Common myeloid progenitor, CD34-positive (primary cell): ENCODE data around the gene LRTM1.
A peak's percentile ranks its signal among the peaks of the same experiment; 100 is the strongest.

Experiments used
- CTCF ChIA-PET: fragments of 350-600 bp; sonication (Branson Sonifier 250); formaldehyde crosslinking; loops from one replicate; lab custom pipeline; 2021; ENCODE audit warnings: antibody characterized with exemption; lab: Charles Lee
- POLR2A ChIA-PET: fragments of 350-600 bp; sonication (Branson Sonifier 250); formaldehyde crosslinking; loops from one replicate; lab custom pipeline; 2021; ENCODE audit warnings: antibody characterized with exemption; lab: Charles Lee
- DNase-seq, 3 donors: peaks; one replicate each; pipeline versions ENCODE4 v3.0.0 to v3.0.0-alpha.2; 2013
- H3K27ac ChIP-seq, 2 experiments: 1 replicate in 1 of 2; 2 replicates in 1 of 2; pipeline ENCODE4 v1.7.0; 2013; ENCODE audit warnings: inconsistent platforms in 2 of 2, low read length in 2 of 2, mild to moderate bottlenecking in 2 of 2, low read depth in 1 of 2, moderate library complexity in 1 of 2; ENCODE audit not compliant: severe bottlenecking in 2 of 2, insufficient read depth in 1 of 2, poor library complexity in 1 of 2
- H3K27me3 ChIP-seq, 5 experiments: replicated peaks in 2 of 5; 1 replicate in 3 of 5; 2 replicates in 2 of 5; pipeline versions ENCODE4 v1.6.1 to v1.7.0; 2013; ENCODE audit warnings: low read length in 4 of 5, mild to moderate bottlenecking in 2 of 5, moderate library complexity in 2 of 5, inconsistent platforms in 1 of 5; ENCODE audit not compliant: insufficient read depth in 5 of 5, control insufficient read depth in 4 of 5
- H3K36me3 ChIP-seq, 4 experiments: 1 replicate in 2 of 4; 2 replicates in 2 of 4; pipeline versions ENCODE4 v1.6.1 to v1.7.0; 2013; ENCODE audit warnings: low read length in 3 of 4, control low read depth in 1 of 4, mild to moderate bottlenecking in 1 of 4; ENCODE audit not compliant: control insufficient read depth in 4 of 4, insufficient read depth in 4 of 4
- H3K4me1 ChIP-seq, 4 experiments: 1 replicate in 3 of 4; 2 replicates in 1 of 4; pipeline versions ENCODE4 v1.6.1 to v1.7.1; 2013; ENCODE audit warnings: low read length in 3 of 4, mild to moderate bottlenecking in 3 of 4, control low read depth in 1 of 4, inconsistent platforms in 1 of 4, moderate library complexity in 1 of 4; ENCODE audit not compliant: control insufficient read depth in 4 of 4, insufficient read depth in 4 of 4; ENCODE audit errors: control extremely low read depth in 1 of 4
- H3K4me3 ChIP-seq, 7 experiments: 1 replicate in 4 of 7; 2 replicates in 3 of 7; pipeline versions ENCODE4 v1.5.1 to v1.7.0; 2013; ENCODE audit warnings: mild to moderate bottlenecking in 7 of 7, low read length in 6 of 7, moderate library complexity in 6 of 7, inconsistent platforms in 2 of 7, low read depth in 2 of 7, control low read depth in 1 of 7; ENCODE audit not compliant: insufficient read depth in 4 of 7, control insufficient read depth in 1 of 7; ENCODE audit errors: extremely low read depth in 1 of 7
- H3K9me3 ChIP-seq, 5 experiments: 1 replicate in 4 of 5; 2 replicates in 1 of 5; pipeline versions ENCODE4 v1.6.1 to v1.7.1; 2013; ENCODE audit warnings: low read length in 4 of 5, mild to moderate bottlenecking in 2 of 5, inconsistent platforms in 1 of 5, low read depth in 1 of 5, moderate library complexity in 1 of 5; ENCODE audit not compliant: control insufficient read depth in 4 of 5, insufficient read depth in 2 of 5; ENCODE audit errors: control extremely low read depth in 1 of 5
- WGBS: methylation state at CpG from one replicate; pipeline ENCODE4 v1.1.5; 2013; ENCODE audit not compliant: insufficient coverage; 5-methylcytosine and 5-hydroxymethylcytosine counted together

The LRTM1 gene

GRCh38 chr3:54955941-54956340 is 28.1 kb upstream of the LRTM1 start:
- DNase-seq = no peak
- H3K4me1 ChIP-seq = no peaks in the 10 kb centered on the region
- H3K9me3 ChIP-seq = no peaks in the 10 kb centered on the region
- ChIA-PET POLR2A (interaction anchor here (0.6 kb wide), 1 partner anchor 153 kb away, joined by 3 read pairs; no protein-coding TSS in a partner anchor), CTCF (no interaction called here)
- no peak overlapping the region for H3K27ac ChIP-seq
- H3K27me3 ChIP-seq = no peaks in the 10 kb centered on the region
- 100% methylated on average over 3 of the region's 6 CpGs for WGBS
- H3K36me3 ChIP-seq = no peaks in the 10 kb centered on the region
- H3K4me3 ChIP-seq = no peak overlapping the region

GRCh38 chr3:54955496-54955895 is 27.6 kb upstream of the LRTM1 start:
- Histone ChIP-seq H3K27ac (no peak overlapping the region), H3K9me3 (no peaks in the 10 kb centered on the region), H3K4me1 (no peaks in the 10 kb centered on the region), H3K4me3 (no peak overlapping the region), H3K36me3 (no peaks in the 10 kb centered on the region), H3K27me3 (no peaks in the 10 kb centered on the region)
- CTCF ChIA-PET = no interaction called here
- POLR2A ChIA-PET = interaction anchor here (0.6 kb wide), 1 partner anchor 154 kb away, joined by 3 read pairs; no protein-coding TSS in a partner anchor
- no peak for DNase-seq
- 94% methylated on average over 3 of the region's 3 CpGs for WGBS

- H3K4me1 ChIP-seq = no peaks in the 10 kb centered on the region
- no peak overlapping the region for H3K4me3 ChIP-seq
- no peak overlapping the region for H3K27ac ChIP-seq
- no peaks in the 10 kb centered on the region for H3K9me3 ChIP-seq
- H3K27me3 ChIP-seq = no peaks in the 10 kb centered on the region
- ChIA-PET POLR2A (no interaction called here), CTCF (no interaction called here)
- no peak for DNase-seq
- H3K36me3 ChIP-seq = no peaks in the 10 kb centered on the region
- WGBS = 100% methylated on average over 1 of the region's 5 CpGs
Measured at GRCh38 chr3:54954521-54954920, 26.7 kb upstream of the LRTM1 start.

- CTCF ChIA-PET = no interaction called here
- 100% methylated on average over 4 of the region's 5 CpGs for WGBS
- Histone ChIP-seq H3K4me1 (no peaks in the 10 kb centered on the region), H3K36me3 (no peaks in the 10 kb centered on the region), H3K9me3 (no peaks in the 10 kb centered on the region), H3K4me3 (no peak overlapping the region), H3K27me3 (no peaks in the 10 kb centered on the region), H3K27ac (no peak overlapping the region)
- no peak for DNase-seq
- POLR2A ChIA-PET = no interaction called here
Measured at GRCh38 chr3:54954022-54954421, 26.2 kb upstream of the LRTM1 start.

- ChIA-PET CTCF (no interaction called here), POLR2A (no interaction called here)
- Histone ChIP-seq H3K9me3 (no peaks in the 10 kb centered on the region), H3K27ac (no peak overlapping the region), H3K4me3 (no peak overlapping the region), H3K4me1 (no peaks in the 10 kb centered on the region), H3K36me3 (no peaks in the 10 kb centered on the region), H3K27me3 (no peaks in the 10 kb centered on the region)
- WGBS = 86% methylated on average over 6 of the region's 8 CpGs
- DNase-seq = peak in 2 of 3 donors; percentile 2 to 7
Measured at GRCh38 chr3:54951405-54951804, 23.5 kb upstream of the LRTM1 start.

GRCh38 chr3:54950391-54951003 is 22.6 kb upstream of the LRTM1 start:
- H3K9me3 ChIP-seq = no peaks in the 10 kb centered on the region
- no peaks in the 10 kb centered on the region for H3K27me3 ChIP-seq
- 9% methylated on average over 5 of the region's 7 CpGs for WGBS
- no peaks in the 10 kb centered on the region for H3K4me1 ChIP-seq
- no peak overlapping the region for H3K4me3 ChIP-seq
- H3K36me3 ChIP-seq = no peaks in the 10 kb centered on the region
- POLR2A ChIA-PET = no interaction called here
- DNase-seq = no peak
- CTCF ChIA-PET = no interaction called here
- H3K27ac ChIP-seq = no peak overlapping the region

GRCh38 chr3:54949491-54950044 is 21.7 kb upstream of the LRTM1 start:
- POLR2A ChIA-PET = no interaction called here
- WGBS = 93% methylated on average over 3 of the region's 4 CpGs
- CTCF ChIA-PET = no interaction called here

More at GRCh38 chr3:54949491-54950044, 21.7 kb upstream of the LRTM1 start:
- H3K4me1 ChIP-seq = no peaks in the 10 kb centered on the region
- DNase-seq = no peak
- no peaks in the 10 kb centered on the region for H3K27me3 ChIP-seq
- no peak overlapping the region for H3K4me3 ChIP-seq
- H3K27ac ChIP-seq = no peak overlapping the region
- H3K36me3 ChIP-seq = no peaks in the 10 kb centered on the region
- H3K9me3 ChIP-seq = no peaks in the 10 kb centered on the region
